ENCODE measurements around the gene BLNK. TPM values are rescaled to one million over a fixed set of nuclear protein-coding genes. Genes with fewer than 3 reads are reported as not detected.

The BLNK gene
- total RNA-seq, 1 experiment from 2014 or later, result 7.5 TPM

DNA sequence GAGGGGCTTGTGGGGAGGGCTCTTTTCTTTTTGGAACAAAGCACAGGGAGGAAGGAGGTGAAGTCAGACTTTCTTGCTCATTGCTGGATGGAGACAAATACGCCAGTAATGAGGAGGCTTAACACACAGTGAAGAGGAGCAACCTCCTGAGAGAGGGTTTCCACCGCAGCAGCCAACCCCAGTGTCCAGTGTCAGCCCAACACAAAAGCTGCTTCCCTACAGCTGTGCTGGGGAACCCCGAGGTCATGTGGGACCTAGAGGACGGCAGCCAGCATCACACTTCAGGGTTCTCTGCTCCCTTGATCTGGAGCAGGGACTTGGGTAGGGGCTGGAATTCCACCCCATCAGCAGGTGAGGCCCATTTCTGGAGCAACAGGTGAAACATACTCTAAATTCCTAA, 7.7 kb downstream of the BLNK start:
- CTCF ChIA-PET, result no interaction called here
- no peak for DNase-seq
- no peak overlapping the region for H3K4me3 Mint-ChIP-seq (ENCODE audit: low read depth, unreplicated experiment)
- H3K4me1 Mint-ChIP-seq (ENCODE audit: low read depth, unreplicated experiment), result peaks cover 44% of the 10 kb centered on the region
- TF ChIP-seq, protein P1, sequence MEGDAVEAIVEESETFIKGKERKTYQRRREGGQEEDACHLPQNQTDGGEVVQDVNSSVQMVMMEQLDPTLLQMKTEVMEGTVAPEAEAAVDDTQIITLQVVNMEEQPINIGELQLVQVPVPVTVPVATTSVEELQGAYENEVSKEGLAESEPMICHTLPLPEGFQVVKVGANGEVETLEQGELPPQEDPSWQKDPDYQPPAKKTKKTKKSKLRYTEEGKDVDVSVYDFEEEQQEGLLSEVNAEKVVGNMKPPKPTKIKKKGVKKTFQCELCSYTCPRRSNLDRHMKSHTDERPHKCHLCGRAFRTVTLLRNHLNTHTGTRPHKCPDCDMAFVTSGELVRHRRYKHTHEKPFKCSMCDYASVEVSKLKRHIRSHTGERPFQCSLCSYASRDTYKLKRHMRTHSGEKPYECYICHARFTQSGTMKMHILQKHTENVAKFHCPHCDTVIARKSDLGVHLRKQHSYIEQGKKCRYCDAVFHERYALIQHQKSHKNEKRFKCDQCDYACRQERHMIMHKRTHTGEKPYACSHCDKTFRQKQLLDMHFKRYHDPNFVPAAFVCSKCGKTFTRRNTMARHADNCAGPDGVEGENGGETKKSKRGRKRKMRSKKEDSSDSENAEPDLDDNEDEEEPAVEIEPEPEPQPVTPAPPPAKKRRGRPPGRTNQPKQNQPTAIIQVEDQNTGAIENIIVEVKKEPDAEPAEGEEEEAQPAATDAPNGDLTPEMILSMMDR (IDR thresholded peaks at IDR 0.05; ENCODE audit: unreplicated experiment), result no peak
- H3K36me3 Mint-ChIP-seq (ENCODE audit: insufficient read depth, unreplicated experiment), result no peaks in the 10 kb centered on the region
- no TSS peak for BruUV-seq (replicated peaks)
- no peaks in the 10 kb centered on the region for H3K9me3 Mint-ChIP-seq (ENCODE audit: low read depth, unreplicated experiment)
- intact Hi-C loops (cut with micrococcal nuclease; ENCODE audit: unreplicated experiment), result no loop called here
- H3K27me3 Mint-ChIP-seq (ENCODE audit: unreplicated experiment), result no peaks in the 10 kb centered on the region
- no peak overlapping the region for H3K27ac Mint-ChIP-seq (ENCODE audit: unreplicated experiment)

DNA sequence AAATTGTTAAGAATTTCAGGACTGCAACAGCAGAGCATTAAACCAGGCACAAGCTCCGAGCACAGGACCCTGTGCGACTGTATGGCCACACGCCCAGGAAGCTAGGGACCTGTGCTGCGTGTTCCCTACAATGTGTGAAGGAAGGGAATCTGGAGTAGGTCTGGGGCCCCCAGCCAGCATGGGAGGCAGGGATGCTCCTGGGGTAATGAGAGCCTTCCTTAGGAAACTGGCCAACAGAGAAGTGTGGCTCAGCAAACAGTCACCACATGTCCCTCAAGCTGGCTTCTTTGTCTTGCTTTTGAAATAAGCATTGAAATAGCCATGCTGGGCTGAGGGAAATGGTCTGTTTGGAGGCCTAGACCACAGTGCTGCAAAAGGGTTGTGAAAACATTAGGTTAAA, 8.2 kb downstream of the BLNK start:
- H3K27ac Mint-ChIP-seq (ENCODE audit: unreplicated experiment), result no peak overlapping the region
- no peak overlapping the region for H3K4me3 Mint-ChIP-seq (ENCODE audit: low read depth, unreplicated experiment)
- no peaks in the 10 kb centered on the region for H3K27me3 Mint-ChIP-seq (ENCODE audit: unreplicated experiment)
- peaks cover 43% of the 10 kb centered on the region for H3K4me1 Mint-ChIP-seq (ENCODE audit: low read depth, unreplicated experiment)
- intact Hi-C loops (cut with micrococcal nuclease; ENCODE audit: unreplicated experiment), result no loop called here
- CTCF ChIA-PET, result no interaction called here
- no peaks in the 10 kb centered on the region for H3K36me3 Mint-ChIP-seq (ENCODE audit: insufficient read depth, unreplicated experiment)
- no TSS peak for BruUV-seq (replicated peaks)
- TF ChIP-seq, protein P1 (IDR thresholded peaks at IDR 0.05; ENCODE audit: unreplicated experiment), result no peak
- DNase-seq, result no peak
- H3K9me3 Mint-ChIP-seq (ENCODE audit: low read depth, unreplicated experiment), result no peaks in the 10 kb centered on the region

GRCh38 chr10:96261930-96262329, 9.4 kb downstream of the BLNK start:
- intact Hi-C loops (cut with micrococcal nuclease; ENCODE audit: unreplicated experiment), result no loop called here
- Mint-ChIP-seq H3K27me3 (ENCODE audit: unreplicated experiment) (no peaks in the 10 kb centered on the region), H3K9me3 (ENCODE audit: low read depth, unreplicated experiment) (no peaks in the 10 kb centered on the region), H3K36me3 (ENCODE audit: insufficient read depth, unreplicated experiment) (no peaks in the 10 kb centered on the region), H3K4me3 (ENCODE audit: low read depth, unreplicated experiment) (no peak overlapping the region), H3K4me1 (ENCODE audit: low read depth, unreplicated experiment) (peaks cover 37% of the 10 kb centered on the region), H3K27ac (ENCODE audit: unreplicated experiment) (no peak overlapping the region)
- BruUV-seq (replicated peaks), result no TSS peak
- DNase-seq, result peak; percentile 41
- TF ChIP-seq, protein P1 (IDR thresholded peaks at IDR 0.05; ENCODE audit: unreplicated experiment), result no peak
- CTCF ChIA-PET, result interaction anchor here (0.6 to 1.4 kb wide), 4 partner anchors 18 to 948 kb away, joined by 3 to 4 read pairs (median 3); no protein-coding TSS in a partner anchor

GRCh38 chr10:96261132-96261531, 10.2 kb downstream of the BLNK start:
- Mint-ChIP-seq H3K4me3 (ENCODE audit: low read depth, unreplicated experiment) (no peak overlapping the region), H3K27ac (ENCODE audit: unreplicated experiment) (no peak overlapping the region), H3K4me1 (ENCODE audit: low read depth, unreplicated experiment) (peaks cover 34% of the 10 kb centered on the region), H3K36me3 (ENCODE audit: insufficient read depth, unreplicated experiment) (no peaks in the 10 kb centered on the region), H3K9me3 (ENCODE audit: low read depth, unreplicated experiment) (no peaks in the 10 kb centered on the region), H3K27me3 (ENCODE audit: unreplicated experiment) (no peaks in the 10 kb centered on the region)
- CTCF ChIA-PET, result interaction anchor here (0.6 to 1.4 kb wide), 2 partner anchors 19 to 32 kb away, joined by 3 to 4 read pairs; no protein-coding TSS in a partner anchor
- no peak for DNase-seq
- TF ChIP-seq, protein P1 (IDR thresholded peaks at IDR 0.05; ENCODE audit: unreplicated experiment), result no peak
- intact Hi-C loops (cut with micrococcal nuclease; ENCODE audit: unreplicated experiment), result no loop called here
- no TSS peak for BruUV-seq (replicated peaks)

All from Calu3 (cell line).